ENCODE measurements around the gene ZNF331.

GRCh38 chr19:53626486-53626885 is 88.5 kb downstream of the ZNF331 start:
- no peak for TF ChIP-seq CTCF (IDR thresholded peaks at IDR 0.05; ENCODE audit: borderline replicate concordance, extremely low read depth, low read length, poor library complexity, severe bottlenecking)
- no peak for TF ChIP-seq EZH2 (IDR thresholded peaks at IDR 0.05; ENCODE audit: borderline replicate concordance, low read depth, low read length, severe bottlenecking)
